OCI-LY1 (cell line): ENCODE data around the gene TNFRSF1B.

ENCODE experiments used
- CTCF ChIP-seq: fragments of 200-600 bp; sonication (generic), shearing (Covaris generic); IDR thresholded peaks from 2 replicates; pipeline ENCODE4 v1.5.1; 2017; ENCODE audit warnings: mild to moderate bottlenecking, antibody characterized with exemption, low read length, moderate library complexity, mixed read lengths
- EZH2 ChIP-seq: fragments of 200-600 bp; sonication (generic), shearing (Covaris generic); IDR thresholded peaks from 2 replicates; pipeline ENCODE4 v1.8.0; 2017; ENCODE audit warnings: borderline replicate concordance, mixed run types, mild to moderate bottlenecking, antibody characterized with exemption, low read length, moderate library complexity, mixed read lengths

DNA sequence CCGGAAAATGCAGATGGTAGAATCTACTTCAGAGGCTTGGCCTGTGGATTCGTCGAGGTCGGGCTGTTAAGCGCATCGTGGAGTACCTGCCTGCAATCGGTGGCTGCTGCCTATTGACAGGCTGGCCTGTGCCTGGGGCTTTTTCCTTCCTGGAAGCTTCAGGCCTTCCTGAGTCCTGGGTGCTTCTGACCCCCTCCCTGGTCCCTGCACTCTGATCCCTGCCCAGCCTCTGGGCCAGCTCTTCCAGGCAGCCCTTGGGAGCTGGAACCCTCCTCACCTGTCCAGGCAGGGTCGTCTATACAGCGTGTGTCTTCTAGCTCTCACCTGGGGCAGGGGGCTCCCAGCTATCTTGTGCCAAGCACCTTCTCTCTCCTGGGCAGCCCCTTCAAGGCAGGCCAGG lies 40.0 kb upstream of the TNFRSF1B start:
- TF ChIP-seq EZH2, result no peak
- TF ChIP-seq CTCF, result no peak
